ENCODE results near the gene XPOT. TPM values are rescaled to one million over a fixed set of nuclear protein-coding genes. Genes with fewer than 3 reads are reported as not detected.

The XPOT gene, protein sequence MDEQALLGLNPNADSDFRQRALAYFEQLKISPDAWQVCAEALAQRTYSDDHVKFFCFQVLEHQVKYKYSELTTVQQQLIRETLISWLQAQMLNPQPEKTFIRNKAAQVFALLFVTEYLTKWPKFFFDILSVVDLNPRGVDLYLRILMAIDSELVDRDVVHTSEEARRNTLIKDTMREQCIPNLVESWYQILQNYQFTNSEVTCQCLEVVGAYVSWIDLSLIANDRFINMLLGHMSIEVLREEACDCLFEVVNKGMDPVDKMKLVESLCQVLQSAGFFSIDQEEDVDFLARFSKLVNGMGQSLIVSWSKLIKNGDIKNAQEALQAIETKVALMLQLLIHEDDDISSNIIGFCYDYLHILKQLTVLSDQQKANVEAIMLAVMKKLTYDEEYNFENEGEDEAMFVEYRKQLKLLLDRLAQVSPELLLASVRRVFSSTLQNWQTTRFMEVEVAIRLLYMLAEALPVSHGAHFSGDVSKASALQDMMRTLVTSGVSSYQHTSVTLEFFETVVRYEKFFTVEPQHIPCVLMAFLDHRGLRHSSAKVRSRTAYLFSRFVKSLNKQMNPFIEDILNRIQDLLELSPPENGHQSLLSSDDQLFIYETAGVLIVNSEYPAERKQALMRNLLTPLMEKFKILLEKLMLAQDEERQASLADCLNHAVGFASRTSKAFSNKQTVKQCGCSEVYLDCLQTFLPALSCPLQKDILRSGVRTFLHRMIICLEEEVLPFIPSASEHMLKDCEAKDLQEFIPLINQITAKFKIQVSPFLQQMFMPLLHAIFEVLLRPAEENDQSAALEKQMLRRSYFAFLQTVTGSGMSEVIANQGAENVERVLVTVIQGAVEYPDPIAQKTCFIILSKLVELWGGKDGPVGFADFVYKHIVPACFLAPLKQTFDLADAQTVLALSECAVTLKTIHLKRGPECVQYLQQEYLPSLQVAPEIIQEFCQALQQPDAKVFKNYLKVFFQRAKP
- total RNA-seq, result 99.3 and 121 TPM in 2 replicates

DNA sequence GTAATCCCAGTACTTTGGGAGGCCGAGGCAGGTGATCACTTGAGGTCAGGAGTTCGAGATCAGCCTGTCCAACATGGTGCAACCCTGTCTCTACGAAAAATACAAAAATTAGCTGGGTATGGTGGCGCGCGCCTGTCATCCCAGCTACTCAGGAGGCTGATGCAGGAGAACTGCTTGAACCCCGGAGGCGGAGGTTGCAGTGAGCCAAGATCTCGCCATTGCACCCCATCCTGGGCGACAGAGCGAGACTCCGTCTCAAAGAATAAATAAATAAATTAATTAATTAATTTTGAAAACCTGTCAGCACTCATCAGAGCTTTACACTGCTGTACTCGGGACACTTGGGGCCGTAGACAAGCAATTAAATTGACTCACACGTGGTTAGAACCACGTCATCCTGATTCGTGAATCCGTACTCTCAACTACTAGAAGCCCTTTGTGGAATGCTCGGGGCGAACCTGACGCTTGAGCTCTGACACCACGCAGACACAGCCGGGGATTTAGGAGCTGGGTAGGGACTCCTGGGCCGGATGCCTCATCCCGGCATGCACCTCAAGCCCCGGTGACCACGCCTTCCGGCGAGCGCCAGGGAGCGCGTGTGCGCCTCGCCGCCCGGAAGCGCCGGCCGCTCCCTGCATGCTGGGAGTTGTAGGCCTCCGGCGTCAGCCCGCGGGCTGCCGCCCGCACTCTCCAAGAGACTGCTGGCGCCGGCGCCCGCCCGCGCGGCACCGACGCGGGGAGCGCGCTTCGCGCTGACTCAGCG, at the start of gene XPOT:
XPOT (plus strand) TSS at position 686 of the 763 bp plus-strand sequence. CDS start 5,644 bp downstream, outside the sequence.

DNA sequence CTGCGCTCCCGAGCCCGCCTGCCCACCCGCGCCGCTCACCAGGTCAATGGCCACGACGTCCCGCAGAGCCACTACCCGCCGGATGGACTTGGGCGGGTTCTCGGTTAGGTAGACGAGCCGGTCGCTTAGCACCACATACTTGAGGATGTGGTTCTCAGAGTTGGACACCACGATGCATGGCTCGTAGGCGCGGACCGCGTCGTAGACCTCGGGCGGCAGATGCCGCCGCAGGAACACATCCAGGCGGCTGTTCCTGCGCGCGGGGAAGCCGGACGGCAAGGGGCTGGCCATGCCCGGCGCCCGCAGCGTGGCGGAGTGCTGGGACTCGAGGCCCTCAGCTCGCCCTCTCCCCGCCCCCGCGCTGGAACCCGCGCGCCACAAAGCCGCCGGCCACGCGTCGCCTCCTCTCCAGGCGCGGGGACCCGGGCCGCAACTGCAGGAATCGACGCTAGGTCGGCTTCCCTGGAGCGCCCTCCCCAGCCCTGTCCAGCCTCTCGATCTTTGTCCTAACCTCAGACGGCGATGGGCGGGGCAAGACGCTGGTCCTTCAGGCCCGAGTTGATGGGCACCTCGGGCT, 13.8 kb upstream of the XPOT start, which contains the start of gene C12orf56:
C12orf56 (minus strand) TSS at position 484 of the 577 bp plus-strand sequence; CDS start at position 291, 193 bp downstream.

DNA sequence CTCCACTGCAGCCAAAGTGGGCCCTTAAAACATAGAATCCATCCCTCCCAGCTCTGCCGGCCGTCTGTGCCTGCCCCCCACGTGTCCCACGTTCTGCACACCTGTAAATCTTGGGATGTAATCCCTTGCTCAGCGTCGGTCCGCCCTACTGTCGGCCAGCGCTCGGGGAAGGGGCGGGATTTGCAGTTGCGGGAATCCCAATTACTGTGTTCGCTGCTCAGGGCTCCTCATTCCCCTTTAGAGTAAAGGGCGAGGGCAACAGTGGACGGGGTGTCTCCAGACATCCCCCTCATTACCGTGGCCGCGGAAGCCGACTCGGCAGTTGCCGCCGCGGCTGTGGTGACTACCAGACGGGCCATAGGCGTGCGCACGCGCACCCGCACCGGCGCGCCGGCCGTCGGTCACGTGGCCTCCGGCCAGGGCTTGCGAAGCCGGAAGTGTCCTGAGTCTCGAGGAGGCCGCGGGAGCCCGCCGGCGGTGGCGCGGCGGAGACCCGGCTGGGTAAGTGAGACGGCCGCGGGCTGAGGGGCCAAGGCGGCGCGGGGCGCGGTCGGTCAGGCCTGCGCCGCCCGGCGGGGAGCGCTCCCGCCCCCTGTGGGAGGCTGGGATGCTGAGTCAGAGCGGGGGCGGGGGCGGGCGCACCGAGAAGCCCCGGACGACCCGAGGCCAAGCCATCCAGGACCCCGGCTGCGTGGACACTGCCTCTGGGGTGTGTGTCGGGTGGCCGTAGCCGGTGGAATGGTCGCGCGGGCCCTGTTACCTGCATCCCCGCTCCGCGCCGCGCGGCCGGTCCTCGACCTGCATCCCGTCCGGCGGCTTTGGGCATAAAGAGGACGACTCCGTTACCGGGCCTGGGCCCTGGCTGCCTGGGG, 47.7 kb downstream of the XPOT start, which contains the start of gene TBK1:
TBK1 (plus strand) TSS at position 434 of the 872 bp plus-strand sequence. CDS start 3,751 bp downstream, outside the sequence.

Other genes starting within 250 kb of the XPOT start
- gene KICS2, start 182.1 kb upstream of the XPOT start, total RNA-seq, result 8.6 and 9.3 TPM in 2 replicates
- 0.19 and 0.28 TPM in 2 replicates for gene C12orf56, start 13.6 kb upstream of the XPOT start, total RNA-seq
- 29.1 and 40.3 TPM in 2 replicates for gene TBK1, start 47.7 kb downstream of the XPOT start, total RNA-seq
- 22.2 and 29.3 TPM in 2 replicates for gene RASSF3, start 206.1 kb downstream of the XPOT start, total RNA-seq

Measured in regular cardiac myocyte (primary cell).